ENCODE results near the gene MTX1. TPM values are rescaled to one million over a fixed set of nuclear protein-coding genes. Genes with fewer than 3 reads are reported as not detected.
"Not testable (repeated sequence)": the region's sequence is repeated elsewhere in the genome, so short reads cannot be mapped to it uniquely, and the experiment has no call there.

Gene MTX1
- total RNA-seq, 4 donors from 2014 or later, result 33.2 to 45.2 (median 36.5) TPM

DNA sequence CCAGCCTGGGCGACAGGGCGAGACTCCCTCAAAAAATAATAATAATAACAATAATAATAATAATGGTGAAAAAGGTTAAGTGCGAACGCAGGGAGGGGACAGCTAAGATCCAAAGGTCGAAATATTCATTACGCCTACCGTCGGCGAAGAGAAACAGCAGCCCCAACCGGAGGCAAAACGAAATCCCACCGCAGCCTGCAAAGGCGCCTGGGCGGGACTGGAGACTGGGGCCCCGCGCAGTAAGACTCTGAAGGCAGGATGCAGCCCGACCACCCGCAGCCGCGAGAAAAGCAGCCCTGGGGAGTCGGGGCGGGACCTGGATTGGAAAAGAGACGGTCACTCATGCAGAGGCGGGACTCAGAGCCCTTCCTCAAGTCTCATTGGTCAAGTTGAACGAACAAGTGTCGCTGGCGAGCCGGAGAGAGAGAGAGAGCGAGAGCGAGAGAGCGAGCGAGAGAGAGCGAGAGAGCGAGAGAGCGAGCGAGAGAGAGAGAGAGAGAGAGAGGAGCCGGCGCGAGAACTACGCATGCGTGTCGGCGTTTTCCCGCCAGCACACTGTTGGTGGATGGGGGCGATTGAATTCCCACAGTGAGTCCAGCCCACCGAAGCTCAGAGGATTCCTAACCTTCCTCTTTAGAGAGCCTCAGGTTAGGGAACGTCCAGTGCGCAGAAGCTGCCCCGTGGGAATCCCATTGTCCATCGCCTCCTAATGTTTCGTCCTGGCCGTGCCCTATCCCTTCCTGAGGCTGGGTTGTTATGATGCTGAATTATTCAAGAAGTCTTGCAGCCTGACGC lies 36.1 kb downstream of the MTX1 start:
- peaks cover 0 to 27% (median 6%) of the 10 kb centered on the region in 4 donors for H3K4me1 ChIP-seq
- TF ChIP-seq CTCF (IDR thresholded peaks at IDR 0.05) (peak in 5 of 6 experiments; percentile 36 to 98 (median 95)), POLR2A (IDR thresholded peaks at IDR 0.05) (peak; percentile 81 to 87)
- DNase-seq, result peak; percentile 93 to 99 (median 98)

DNA sequence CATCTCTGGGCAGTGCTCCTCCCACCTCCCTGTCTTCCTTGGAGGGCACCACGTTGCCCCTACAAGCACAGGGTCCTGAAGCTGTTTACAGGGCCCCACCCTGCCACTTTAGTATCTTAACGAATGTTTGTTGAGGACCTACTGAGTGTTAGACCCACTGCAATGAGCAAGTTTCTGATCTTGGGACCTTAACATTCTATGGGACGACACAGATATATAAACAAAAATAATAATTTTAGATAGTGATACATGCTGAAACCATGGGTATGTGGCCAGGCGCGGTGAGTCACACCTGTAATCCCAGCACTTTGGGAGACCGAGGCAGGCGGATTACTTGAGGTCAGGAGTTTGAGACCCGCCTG lies 36.6 kb downstream of the MTX1 start:
- H3K36me3 ChIP-seq, result peaks cover 0 to 8% (median 0%) of the 10 kb centered on the region in 3 donors
- peak overlapping the region; percentile 48 to 70 (median 61) for H3K4me3 ChIP-seq
- H3K9me3 ChIP-seq, result no peaks in the 10 kb centered on the region
- H3K27ac ChIP-seq, result peak overlapping the region; percentile 80 to 95 (median 86)
- TF ChIP-seq CTCF (IDR thresholded peaks at IDR 0.05) (no peak), POLR2A (IDR thresholded peaks at IDR 0.05) (no peak)
- H3K4me1 ChIP-seq, result peaks cover 0 to 26% (median 7%) of the 10 kb centered on the region in 4 donors
- no peaks in the 10 kb centered on the region for H3K27me3 ChIP-seq
- no peak for DNase-seq

More for the DNA sequence above, 36.1 kb downstream of the MTX1 start:
- peak overlapping the region; percentile 80 to 95 (median 86) for H3K27ac ChIP-seq
- H3K9me3 ChIP-seq, result no peaks in the 10 kb centered on the region
- peaks cover 0 to 9% (median 0%) of the 10 kb centered on the region in 3 donors for H3K36me3 ChIP-seq
- peak overlapping the region; percentile 48 to 70 (median 61) for H3K4me3 ChIP-seq
- no peaks in the 10 kb centered on the region for H3K27me3 ChIP-seq

- not testable (repeated sequence) for H3K27ac ChIP-seq, DNase-seq, H3K4me3 ChIP-seq, H3K27me3 ChIP-seq, H3K36me3 ChIP-seq, H3K9me3 ChIP-seq
- peaks cover 0 to 25% (median 10%) of the 10 kb centered on the region in 4 donors for H3K4me1 ChIP-seq
These were observed 38.3 kb downstream of the MTX1 start for GRCh38 chr1:155246796-155247195.

DNA sequence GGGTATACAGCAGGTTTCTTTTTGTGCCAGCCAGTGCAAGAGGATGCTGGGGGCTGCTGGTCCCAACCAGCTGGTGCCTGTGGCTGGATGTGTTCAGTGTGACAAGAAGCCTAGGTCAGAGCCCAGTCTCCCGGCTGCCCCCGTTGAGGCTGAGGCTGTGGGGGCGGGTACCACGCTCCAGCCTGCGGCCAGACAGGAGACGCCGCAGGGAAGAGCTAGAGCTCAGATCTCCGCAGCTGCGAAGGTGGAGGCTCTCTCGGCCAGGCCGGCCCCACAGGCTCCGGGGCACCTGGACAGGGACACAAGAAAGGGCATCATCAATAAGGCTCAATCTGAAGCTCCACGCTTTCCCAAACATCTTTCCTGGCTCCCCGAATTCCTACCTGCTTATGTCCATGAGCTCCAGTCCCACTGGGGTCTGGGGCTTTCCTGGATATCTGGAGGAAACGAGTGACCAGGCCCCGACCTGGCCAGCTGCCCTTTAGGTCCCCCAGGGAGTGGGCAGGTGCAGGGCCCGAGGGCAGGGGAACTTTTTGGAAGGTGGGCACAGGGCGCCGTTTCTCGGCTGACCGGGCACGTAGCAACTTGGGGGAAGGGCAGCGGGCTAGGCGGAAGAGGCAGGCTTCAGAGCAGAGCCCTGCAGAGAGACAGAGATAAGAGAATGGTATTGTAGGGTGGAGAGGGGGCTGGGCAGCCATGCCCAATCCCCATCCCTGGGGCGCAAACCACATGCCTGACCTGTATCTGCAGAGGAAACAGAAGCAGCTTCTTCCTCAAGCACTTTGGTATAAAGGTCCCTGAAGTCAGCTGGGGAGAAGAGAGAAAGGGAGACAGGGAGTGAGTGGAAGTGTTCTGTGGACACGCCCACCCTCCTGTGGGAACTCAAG lies 39.4 kb downstream of the MTX1 start:
- Histone ChIP-seq H3K27me3 (no peaks in the 10 kb centered on the region), H3K4me1 (peaks cover 0 to 21% (median 10%) of the 10 kb centered on the region in 4 donors), H3K9me3 (no peaks in the 10 kb centered on the region), H3K36me3 (peaks cover 0 to 8% (median 0%) of the 10 kb centered on the region in 3 donors), H3K4me3 (no peak overlapping the region), H3K27ac (no peak overlapping the region)
- TF ChIP-seq CTCF (IDR thresholded peaks at IDR 0.05) (no peak), POLR2A (IDR thresholded peaks at IDR 0.05) (no peak)
- no peak for DNase-seq

GRCh38 chr1:155250246-155250632 lies 41.7 kb downstream of the MTX1 start:
- peak overlapping the region; percentile 33 to 50 (median 43) for H3K4me3 ChIP-seq
- DNase-seq, result no peak

More at GRCh38 chr1:155250246-155250632, 41.7 kb downstream of the MTX1 start:
- H3K27ac ChIP-seq, result peak overlapping the region in 3 of 4 donors; percentile 29 to 68 (median 37)
- H3K27me3 ChIP-seq, result no peaks in the 10 kb centered on the region
- no peaks in the 10 kb centered on the region for H3K9me3 ChIP-seq
- TF ChIP-seq CTCF (IDR thresholded peaks at IDR 0.05) (no peak), POLR2A (IDR thresholded peaks at IDR 0.05) (no peak)
- peaks cover 0 to 27% (median 17%) of the 10 kb centered on the region in 4 donors for H3K4me1 ChIP-seq
- H3K36me3 ChIP-seq, result peaks cover 0 to 8% (median 0%) of the 10 kb centered on the region in 3 donors

Measured in Peyer's patch (tissue), 4 donors.